NAMALWA (cell line): ENCODE data around the gene HLF.

Source experiments
- DNase-seq: peaks from one replicate; pipeline ENCODE4 v3.0.0-alpha.2; 2015; ENCODE audit warnings: low spot score

HLF gene

DNA sequence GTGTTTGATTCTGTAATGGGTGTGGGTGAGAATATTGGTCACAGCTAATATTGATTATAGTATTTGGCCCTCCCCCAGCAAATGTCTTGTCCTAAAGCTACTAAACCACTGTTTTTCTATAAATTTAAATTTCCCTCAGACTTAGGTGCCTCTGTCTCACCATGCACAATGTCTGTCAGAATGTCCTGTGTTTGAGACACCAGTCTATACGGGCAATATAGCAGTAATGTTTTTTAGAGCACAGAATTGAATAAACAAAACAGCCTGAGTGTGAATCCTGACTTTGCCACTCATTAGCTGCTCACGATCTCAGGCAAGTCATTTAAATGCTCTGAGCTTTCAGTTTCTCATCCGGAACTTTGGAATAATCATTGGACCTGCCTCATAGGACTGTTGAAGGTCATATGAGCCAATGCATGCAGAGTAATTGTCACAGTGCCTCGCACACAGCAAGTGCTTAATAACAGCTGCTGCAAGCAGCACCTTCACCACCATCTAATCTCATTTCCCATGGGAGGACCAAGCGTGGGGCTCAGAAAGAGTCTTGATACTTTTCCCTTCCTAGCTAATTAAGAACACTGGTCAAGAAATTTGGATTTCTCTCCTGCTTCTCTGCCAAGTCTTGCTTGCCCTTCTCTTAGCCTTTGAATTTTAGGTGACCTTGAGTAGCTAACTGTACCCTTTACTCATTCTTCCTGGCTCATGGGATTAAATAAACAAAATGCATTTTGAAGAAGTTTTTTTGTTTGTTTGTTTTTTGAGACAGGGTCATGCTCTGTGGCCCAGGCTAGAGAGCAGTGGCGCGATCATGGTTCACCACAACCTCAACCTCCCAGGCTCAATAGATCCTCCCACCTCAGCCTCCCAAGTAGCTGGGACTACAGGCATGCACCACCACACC, 9.8 kb downstream of the HLF start:
- no peak for DNase-seq

GRCh38 chr17:55275894-55276804, 11.4 kb downstream of the HLF start:
- no peak for DNase-seq

- DNase-seq, result no peak
These were observed 13.6 kb downstream of the HLF start for GRCh38 chr17:55278173-55278961.

DNA sequence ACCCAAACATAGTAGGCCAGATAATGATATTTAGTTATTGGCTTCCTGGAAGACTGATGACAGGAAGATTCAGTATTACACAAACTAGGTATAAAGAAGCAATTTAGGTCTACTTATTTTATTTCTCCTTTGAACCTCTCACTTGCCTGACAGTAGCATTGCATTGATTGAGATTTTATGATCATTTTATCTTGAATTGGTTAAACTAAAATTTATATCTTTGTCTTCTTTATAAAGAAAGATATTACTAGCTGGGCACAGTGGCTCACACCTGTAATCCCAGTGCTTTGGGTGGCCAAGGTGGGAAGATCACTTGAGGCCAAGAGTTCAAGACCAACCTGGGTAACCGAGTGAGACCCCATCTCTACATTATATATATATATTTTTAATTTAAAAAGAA, 14.4 kb downstream of the HLF start:
- DNase-seq, result no peak

DNA sequence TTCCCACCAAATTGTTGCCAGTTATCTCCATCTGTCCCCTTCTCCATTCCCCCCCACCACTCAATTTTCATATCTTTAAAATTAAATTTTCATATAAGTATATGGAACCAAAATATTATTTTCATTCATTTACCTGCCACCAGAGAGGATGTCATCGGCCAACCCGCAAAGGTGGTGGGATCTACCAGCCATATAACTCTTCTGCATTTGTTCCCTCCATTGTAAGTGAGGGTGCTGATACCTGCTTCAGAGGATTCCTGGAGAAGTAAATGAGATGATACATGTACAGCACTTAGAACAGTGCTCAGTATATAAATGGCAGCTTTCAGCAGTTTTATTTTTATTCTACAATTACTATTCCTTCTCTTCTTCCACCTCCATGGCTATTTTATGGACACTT, 15.0 kb downstream of the HLF start:
- no peak for DNase-seq

GRCh38 chr17:55280212-55280611, 15.5 kb downstream of the HLF start:
- no peak for DNase-seq

DNA sequence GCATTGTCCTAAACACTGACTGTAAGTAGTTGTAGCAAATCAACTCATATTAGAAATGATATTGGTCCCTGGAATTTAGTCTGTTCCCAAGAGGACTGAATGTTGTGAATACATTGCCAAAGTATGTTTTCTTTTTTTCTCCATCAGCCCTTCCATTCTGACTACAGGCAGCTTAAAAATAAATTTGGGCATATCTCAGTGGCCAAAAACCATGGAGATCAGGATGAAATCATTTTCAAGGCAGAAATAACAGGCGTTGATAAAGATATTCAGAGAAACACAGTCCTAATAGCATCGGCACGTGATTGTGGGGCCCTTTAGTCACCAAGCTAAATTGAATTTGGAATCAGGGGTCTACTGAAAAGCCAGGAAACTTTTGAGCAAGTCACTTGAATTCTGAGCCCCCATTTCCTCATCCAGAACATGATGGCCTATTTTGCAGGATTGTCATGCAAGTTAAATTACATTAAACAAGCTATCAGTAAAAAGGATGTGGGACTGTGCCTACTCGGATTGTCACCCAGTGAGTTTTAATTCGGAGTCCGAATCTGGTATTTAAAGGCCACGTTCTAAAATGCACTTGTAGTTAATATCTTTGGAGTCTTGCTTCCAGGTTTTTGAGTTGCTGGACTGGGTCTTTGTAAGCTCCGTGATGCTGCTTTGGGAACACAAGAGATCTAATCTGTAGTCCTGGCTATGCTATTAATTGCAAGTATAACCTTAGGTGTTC, 17.1 kb downstream of the HLF start:
- no peak for DNase-seq

DNA sequence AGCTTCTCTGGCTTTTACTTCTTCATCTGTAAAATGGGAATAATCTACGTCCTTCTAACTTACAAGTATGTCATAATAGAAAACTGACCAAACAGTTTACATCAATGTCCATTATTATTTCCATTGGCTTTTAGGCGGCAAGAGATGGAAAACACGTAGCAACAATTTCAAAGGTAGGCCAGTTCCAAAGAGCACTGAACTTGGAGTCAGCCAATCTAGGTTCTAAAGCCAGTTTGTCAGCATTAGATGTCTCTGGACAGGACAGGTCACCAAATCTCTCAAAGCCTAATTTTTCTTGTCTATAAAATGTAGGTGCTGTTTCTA, 17.6 kb downstream of the HLF start:
- DNase-seq, result no peak

DNA sequence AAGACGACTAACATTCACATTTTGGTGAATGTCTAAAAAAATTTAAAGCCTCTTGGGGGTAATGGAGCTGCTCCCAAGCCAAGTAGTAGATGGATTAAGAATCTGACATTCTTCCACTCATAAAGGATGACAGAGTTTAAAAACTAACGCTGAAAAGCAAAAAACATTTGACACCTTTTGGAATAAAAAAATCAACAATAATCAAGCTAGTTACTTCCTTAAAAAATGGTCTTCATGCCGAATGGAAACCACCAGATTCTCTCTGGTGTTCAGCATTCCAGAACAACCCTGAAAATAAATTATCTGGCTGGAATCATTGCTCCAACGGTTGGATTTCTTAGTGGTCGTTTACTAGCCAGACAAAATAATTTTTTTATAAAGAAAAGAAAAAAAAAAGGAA, 18.0 kb downstream of the HLF start:
- no peak for DNase-seq

DNA sequence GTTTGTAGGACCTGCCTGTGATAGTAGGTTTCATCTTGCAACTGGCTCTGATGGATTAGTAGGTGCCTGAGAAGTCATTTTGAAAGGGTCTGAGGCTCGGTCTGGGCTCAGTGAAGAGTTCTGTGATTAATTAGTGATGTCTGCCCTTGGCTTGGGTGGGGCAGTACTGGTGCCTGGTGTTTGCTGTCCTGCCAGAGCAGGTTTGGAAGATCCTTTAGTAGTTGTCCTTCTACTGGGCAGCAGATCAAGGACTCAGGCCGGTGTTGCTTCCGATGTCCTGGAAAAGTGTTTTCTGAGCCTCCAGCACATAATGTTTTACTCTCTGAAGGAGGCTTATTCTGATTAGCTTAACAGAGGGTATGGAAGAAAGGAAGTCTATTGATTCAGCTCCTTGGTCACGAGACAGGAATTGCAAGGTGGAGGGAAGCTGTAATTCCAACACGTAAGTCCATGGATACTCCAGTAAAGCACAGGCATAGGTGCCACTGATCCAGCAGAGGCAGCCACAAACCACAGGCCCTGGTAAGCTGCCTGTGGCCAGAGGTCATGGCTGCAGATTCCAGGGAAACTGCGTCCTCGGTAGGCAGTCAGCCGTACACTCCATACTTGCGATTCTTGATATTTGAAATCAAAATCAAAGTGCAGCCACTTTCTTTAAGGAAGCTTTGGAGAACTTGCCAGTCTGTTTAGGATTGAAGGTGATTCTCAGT, 18.7 kb downstream of the HLF start:
- no peak for DNase-seq

- no peak for DNase-seq
These were observed 19.5 kb downstream of the HLF start for GRCh38 chr17:55284001-55284884.

- no peak for DNase-seq
These were observed 20.2 kb downstream of the HLF start for GRCh38 chr17:55284944-55285339.

- DNase-seq, result no peak
These were observed 20.9 kb downstream of the HLF start for GRCh38 chr17:55285340-55286301.

DNA sequence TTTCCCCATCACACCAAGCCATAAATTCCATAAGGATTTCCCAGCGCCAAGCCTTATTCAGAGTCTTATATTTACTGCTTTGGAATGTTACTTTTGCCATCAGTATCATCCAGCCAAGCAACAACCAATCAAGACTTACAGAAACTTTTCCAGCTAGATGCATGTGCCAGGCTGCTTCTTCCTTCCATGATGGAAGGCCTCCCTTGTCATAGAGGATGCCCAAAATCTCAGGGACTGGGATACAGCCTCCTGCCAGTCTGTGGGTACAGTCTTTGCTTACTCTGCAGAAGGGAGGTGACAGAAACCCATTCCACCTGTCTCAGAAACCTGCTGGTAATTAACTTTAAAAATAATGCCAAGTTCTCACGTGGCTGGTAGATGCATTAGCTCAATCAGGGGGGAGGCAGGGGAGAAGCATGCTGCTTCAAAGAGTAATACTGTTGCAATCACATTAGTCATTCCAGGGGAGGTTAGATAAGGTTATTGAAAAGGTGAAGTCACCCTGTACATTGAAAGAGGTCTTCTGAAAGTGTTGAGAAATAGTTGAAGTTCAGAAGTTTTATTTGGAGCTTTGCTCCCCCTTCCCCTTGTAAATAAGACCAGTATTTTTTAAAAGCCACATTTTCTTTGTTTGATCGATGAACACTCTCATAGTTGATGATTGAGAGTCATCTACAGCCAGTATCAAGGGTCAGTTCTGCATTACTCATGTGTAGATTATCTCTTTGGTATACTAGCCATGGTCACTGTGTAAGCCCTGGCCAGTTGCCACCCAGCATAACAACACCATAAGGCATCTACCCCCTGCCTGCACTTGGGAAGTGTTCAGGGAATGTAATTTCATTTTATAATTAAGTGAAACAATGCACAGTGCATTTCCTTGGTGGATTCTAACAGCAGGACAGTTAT, 22.2 kb downstream of the HLF start:
- no peak for DNase-seq

GRCh38 chr17:55288356-55289105, 23.8 kb downstream of the HLF start:
- no peak for DNase-seq

DNA sequence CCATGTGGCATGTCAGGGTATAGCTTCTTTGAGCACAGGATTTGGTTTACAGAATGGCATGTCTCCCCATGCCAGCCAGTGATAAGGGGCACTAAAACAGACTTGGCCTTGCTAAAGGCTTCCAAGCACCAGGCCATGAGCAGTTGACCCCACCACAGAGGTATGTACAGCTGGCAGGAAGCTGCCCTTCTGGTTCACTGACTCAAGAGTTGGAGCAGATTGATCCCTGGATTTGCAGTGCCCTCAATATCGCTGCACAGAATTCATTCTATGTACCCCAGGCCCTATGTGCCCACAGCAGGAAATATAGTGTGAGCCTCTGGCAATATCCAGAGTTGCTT, 24.3 kb downstream of the HLF start:
- no peak for DNase-seq

DNA sequence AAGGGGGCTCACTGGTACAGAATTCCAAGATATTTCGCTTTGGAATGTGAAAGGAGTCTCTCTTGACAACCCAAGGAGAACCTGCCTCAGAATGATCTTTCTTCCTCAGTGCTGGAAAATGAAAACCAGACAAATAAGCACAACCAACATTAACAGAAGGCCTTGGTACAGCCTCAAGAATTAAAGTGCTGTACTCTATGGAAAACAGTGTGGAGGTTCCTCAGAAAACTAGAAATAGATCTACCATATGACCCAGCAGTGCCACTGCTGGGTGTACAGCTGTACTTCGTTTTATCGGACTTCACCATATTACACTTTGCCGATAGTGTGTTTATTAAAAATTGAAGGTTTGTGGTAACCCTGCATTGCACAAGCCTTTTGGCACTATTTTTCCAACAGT, 25.2 kb downstream of the HLF start:
- DNase-seq, result no peak
